AG09309 (cell line): ENCODE data around the gene PCDH9.

Experiments used
- DNase-seq: peaks from one replicate; pipeline ENCODE4 v3.0.0-alpha.2; 2010; ENCODE audit warnings: low read depth
- H3K4me3 ChIP-seq: 2 replicates; pipeline ENCODE4 v1.5.1; 2011; ENCODE audit warnings: mild to moderate bottlenecking, low read depth, low read length, moderate library complexity; ENCODE audit not compliant: control insufficient read depth
- CTCF ChIP-seq: IDR thresholded peaks from 2 replicates; pipeline ENCODE4 v1.5.1; 2011; ENCODE audit warnings: mild to moderate bottlenecking, low read depth, low read length, inconsistent platforms; ENCODE audit not compliant: insufficient read depth, control insufficient read depth; ENCODE audit errors: missing control alignments

The PCDH9 gene

GRCh38 chr13:67128136-67128535 lies 102.0 kb downstream of the PCDH9 start:
- no peak for TF ChIP-seq CTCF
- DNase-seq, result no peak
- no peak overlapping the region for H3K4me3 ChIP-seq

- H3K4me3 ChIP-seq, result no peak overlapping the region
- DNase-seq, result no peak
- no peak for TF ChIP-seq CTCF
These were observed 104.5 kb downstream of the PCDH9 start for GRCh38 chr13:67125681-67126080.

GRCh38 chr13:67123165-67123564 lies 107.0 kb downstream of the PCDH9 start:
- H3K4me3 ChIP-seq, result no peak overlapping the region
- no peak for DNase-seq
- no peak for TF ChIP-seq CTCF

GRCh38 chr13:67122251-67122650 lies 107.9 kb downstream of the PCDH9 start:
- H3K4me3 ChIP-seq, result no peak overlapping the region
- no peak for DNase-seq
- no peak for TF ChIP-seq CTCF

- H3K4me3 ChIP-seq, result no peak overlapping the region
- no peak for DNase-seq
- TF ChIP-seq CTCF, result no peak
These were observed 109.1 kb downstream of the PCDH9 start for GRCh38 chr13:67120872-67121531.

GRCh38 chr13:67119481-67119894 lies 110.6 kb downstream of the PCDH9 start:
- no peak overlapping the region for H3K4me3 ChIP-seq
- DNase-seq, result peak; percentile 45
- no peak for TF ChIP-seq CTCF

- no peak for DNase-seq
- no peak overlapping the region for H3K4me3 ChIP-seq
- no peak for TF ChIP-seq CTCF
These were observed 111.9 kb downstream of the PCDH9 start for GRCh38 chr13:67118277-67118676.
